K562 (cell line): ENCODE results near the gene SECISBP2. TPM values are rescaled to one million over a fixed set of nuclear protein-coding genes. Genes with fewer than 3 reads are reported as not detected.
"Not testable (repeated sequence)": the region's sequence is repeated elsewhere in the genome, so short reads cannot be mapped to it uniquely, and the experiment has no call there.

ENCODE experiments used
- ATAC-seq: fragments of 200-7000 bp; cut with Tn5 transposase; 3 replicates; pipeline ENCODE4 v1.9.1; 2020; ENCODE audit warnings: moderate library complexity
- BruUV-seq: library from RNA; stranded (reverse); fragments of 400-500 nt; replicated peaks from 2 replicates; lab custom pipeline; 2021; lab: Mats Ljungman, UMichigan
- CTCF ChIA-PET: fragments of 300-600 bp; formaldehyde crosslinking; extraction: SDS; loops from one replicate; lab custom pipeline; 2021; ENCODE audit warnings: low intra/inter-chr PET ratio; lab: Yijun Ruan, JAX
- POLR2A ChIA-PET: fragments of 300-600, 350-650 bp; sonication (Branson Sonifier 250); formaldehyde crosslinking; extraction: SDS; loops from one replicate; lab custom pipeline; 2021; ENCODE audit warnings: antibody characterized with exemption, inconsistent platforms; lab: Yijun Ruan, JAX
- DNase-seq, 4 experiments: peaks; one replicate each; pipeline versions ENCODE4 v3.0.0 to v3.0.0-alpha.2; 2011 to 2018; ENCODE audit warnings: low spot score in 3 of 4, mixed read lengths in 3 of 4; ENCODE audit errors: extremely low read depth in 1 of 4
- FAIRE-seq: peaks from 2 replicates; lab custom pipeline; 2011; peaks lifted over from hg19 to GRCh38; lab: Jason Lieb, UNC
- H2AFZ ChIP-seq: 2 replicates; pipeline ENCODE4 v1.6.0; 2011; ENCODE audit warnings: low read depth, low read length, control low read depth, inconsistent platforms
- H3K27ac ChIP-seq: fragments of 200-600 bp; 3 replicates; pipeline ENCODE4 v1.8.0; 2011; ENCODE audit warnings: low read depth, mild to moderate bottlenecking, control low read depth, inconsistent platforms, low read length, moderate library complexity, mixed read lengths; ENCODE audit errors: extremely low read depth
- H3K27me3 ChIP-seq, 2 experiments: fragments of 300-600 bp in 1 of 2; 2 replicates in 1 of 2; 3 replicates in 1 of 2; pipeline versions ENCODE4 v1.6.0 to v1.8.0; 2011; ENCODE audit warnings: inconsistent platforms in 2 of 2, low read length in 2 of 2, mild to moderate bottlenecking in 1 of 2, mixed read lengths in 1 of 2, moderate library complexity in 1 of 2; ENCODE audit not compliant: control insufficient read depth in 2 of 2, insufficient read depth in 2 of 2
- H3K36me3 ChIP-seq: fragments of 300-600 bp; 3 replicates; pipeline ENCODE4 v1.8.0; 2011; ENCODE audit warnings: mild to moderate bottlenecking, low read length, inconsistent platforms; ENCODE audit not compliant: control insufficient read depth, insufficient read depth
- H3K4me1 ChIP-seq, 2 experiments: fragments of 200-600 bp in 1 of 2; replicated peaks in 1 of 2; 2 replicates in 1 of 2; 3 replicates in 1 of 2; pipeline versions ENCODE4 v1.5.1 to v1.8.0; 2011; ENCODE audit warnings: inconsistent platforms in 2 of 2, low read length in 2 of 2, mild to moderate bottlenecking in 1 of 2, mixed read lengths in 1 of 2, moderate library complexity in 1 of 2; ENCODE audit not compliant: control insufficient read depth in 2 of 2, insufficient read depth in 2 of 2
- H3K4me2 ChIP-seq: 2 replicates; pipeline ENCODE4 v1.6.1; 2011; ENCODE audit warnings: low read length, control low read depth, inconsistent platforms, mixed read lengths; ENCODE audit not compliant: insufficient read depth
- H3K4me3 ChIP-seq: fragments of 200-600 bp; sonication (generic), shearing (Covaris generic); 2 replicates; pipeline ENCODE4 v1.5.1; 2016; ENCODE audit warnings: control low read depth, inconsistent platforms
- H3K79me2 ChIP-seq: fragments of 200-600 bp; 3 replicates; pipeline ENCODE4 v1.8.0; 2011; ENCODE audit warnings: low read length, inconsistent platforms; ENCODE audit not compliant: control insufficient read depth, insufficient read depth
- H3K9ac ChIP-seq, 2 experiments: 2 replicates each; pipeline versions ENCODE4 v1.6.0 to v1.6.1; 2011; ENCODE audit warnings: low read depth in 2 of 2, low read length in 2 of 2, control low read depth in 1 of 2, inconsistent platforms in 1 of 2, mild to moderate bottlenecking in 1 of 2, mixed read lengths in 1 of 2; ENCODE audit not compliant: insufficient read depth in 1 of 2
- H3K9me1 ChIP-seq: one replicate; pipeline ENCODE4 v1.6.0; 2011; ENCODE audit warnings: inconsistent platforms, mild to moderate bottlenecking, low read length, moderate library complexity; ENCODE audit not compliant: control insufficient read depth, insufficient read depth
- H3K9me3 ChIP-seq: replicated peaks from 2 replicates; pipeline ENCODE4 v1.5.1; 2011; ENCODE audit warnings: low read depth, low read length, inconsistent platforms; ENCODE audit not compliant: control insufficient read depth, insufficient read depth
- H4K20me1 ChIP-seq: replicated peaks from 2 replicates; pipeline ENCODE4 v1.6.1; 2011; ENCODE audit warnings: low read length, inconsistent platforms, mixed read lengths; ENCODE audit not compliant: control insufficient read depth, insufficient read depth
- CC2D1A ChIP-seq: fragments of 450-650 bp; IDR thresholded peaks from 2 replicates; pipeline ENCODE4 v1.6.1; 2017; ENCODE audit warnings: mild to moderate bottlenecking
- HNRNPK ChIP-seq: fragments of 200-400 bp; formaldehyde crosslinking; IDR thresholded peaks from one replicate; pipeline ENCODE4 v1.6.1; 2018; ENCODE audit warnings: mild to moderate bottlenecking, low read depth, low read length; ENCODE audit not compliant: poor library complexity, severe bottlenecking
- MYC ChIP-seq, 2 experiments: fragments of 250-450 bp in 1 of 2; sonication (Bioruptor Pico) in 1 of 2; IDR thresholded peaks; 2 replicates each; pipeline versions ENCODE4 v1.5.1 to v1.6.1; 2012 to 2021; ENCODE audit warnings: low read depth in 2 of 2, borderline replicate concordance in 1 of 2, improper control_type of control experiment in 1 of 2, low read length in 1 of 2, mild to moderate bottlenecking in 1 of 2, moderate library complexity in 1 of 2
- TAF9B ChIP-seq: fragments of 450-650 bp; IDR thresholded peaks from 2 replicates; pipeline ENCODE4 v1.6.1; 2018; ENCODE audit warnings: mild to moderate bottlenecking; ENCODE audit not compliant: partially characterized antibody
- WGBS: fragments of 100-300 bp; shearing (Covaris generic); methylation state at CpG from one replicate; pipeline ENCODE4 v1.1.6; 2016; ENCODE audit warnings: low coverage, mixed read lengths; ENCODE audit not compliant: insufficient coverage; ENCODE audit errors: missing lambda C conversion rate; 5-methylcytosine and 5-hydroxymethylcytosine counted together
- in situ Hi-C: fragments of 300-500 bp; cut with MboI; formaldehyde crosslinking; loops from 4 replicates; pipeline ENCODE4 v1.15.0; 2018; ENCODE audit warnings: inconsistent platforms, mixed read lengths
- intact Hi-C: fragments of 100-400 bp; cut with micrococcal nuclease; formaldehyde crosslinking; loops from 2 replicates; pipeline ENCODE4 v1.14.2; 2022
- polyA plus RNA-seq, 8 experiments: library from polyadenylated mRNA; depleted of rRNA in 4 of 8; stranded (reverse) in 5 of 8; unstranded in 3 of 8; fragments of >200 nt; fragmentation: Nextera tagmentation in 2 of 8; fragmentation: Illumina TruSeq in 1 of 8; extraction: Ambion mirVana in 2 of 8; extraction: Trizol in 1 of 8; gene quantifications; 2 replicates each; pipeline versions ENCODE4 v1.2.1 to v1.2.3, GENCODE V29; 2011 to 2014; ENCODE audit warnings: inconsistent platforms in 1 of 8, missing spikeins in 1 of 8
- total RNA-seq, 7 experiments: library from RNA; depleted of rRNA in 6 of 7; stranded (reverse); fragments of >200 nt in 6 of 7; fragmentation: Illumina TruSeq in 2 of 7; extraction: Trizol in 2 of 7; gene quantifications; 2 replicates each; pipeline versions ENCODE4 v1.2.1 to v1.2.3, GENCODE V29; 2011 to 2021; ENCODE audit warnings: low replicate concordance in 1 of 7
- TF ChIP-seq, protein P1 (sequence below): fragments of 450-650 bp; IDR thresholded peaks from 2 replicates; pipeline ENCODE4 v1.6.1; 2017; ENCODE audit warnings: antibody characterized with exemption, mild to moderate bottlenecking
- TF ChIP-seq, protein P2 (sequence below): fragments of 250-450 bp; sonication (Bioruptor Pico); IDR thresholded peaks from 2 replicates; pipeline ENCODE4 v1.8.0; 2021; ENCODE audit warnings: moderate library complexity, mild to moderate bottlenecking, inconsistent platforms
- TF ChIP-seq, protein P3 (sequence below): fragments of 450-650 bp; conservative IDR thresholded peaks from 2 replicates; pipeline ENCODE4 v1.6.1; 2016; ENCODE audit warnings: missing genetic modification characterization, low read depth, mild to moderate bottlenecking, control low read depth, missing compliant biosample characterization

Gene SECISBP2
- total and polyA plus RNA-seq, 9 of the 15 experiments (the other 6 are each of a cell fraction or from before 2014, with no cell fraction given) = 3.2 to 41.6 (median 26.1) TPM

GRCh38 chr9:89274838-89275237 is 43.5 kb upstream of the SECISBP2 start (continued):
- TF ChIP-seq, protein P1, sequence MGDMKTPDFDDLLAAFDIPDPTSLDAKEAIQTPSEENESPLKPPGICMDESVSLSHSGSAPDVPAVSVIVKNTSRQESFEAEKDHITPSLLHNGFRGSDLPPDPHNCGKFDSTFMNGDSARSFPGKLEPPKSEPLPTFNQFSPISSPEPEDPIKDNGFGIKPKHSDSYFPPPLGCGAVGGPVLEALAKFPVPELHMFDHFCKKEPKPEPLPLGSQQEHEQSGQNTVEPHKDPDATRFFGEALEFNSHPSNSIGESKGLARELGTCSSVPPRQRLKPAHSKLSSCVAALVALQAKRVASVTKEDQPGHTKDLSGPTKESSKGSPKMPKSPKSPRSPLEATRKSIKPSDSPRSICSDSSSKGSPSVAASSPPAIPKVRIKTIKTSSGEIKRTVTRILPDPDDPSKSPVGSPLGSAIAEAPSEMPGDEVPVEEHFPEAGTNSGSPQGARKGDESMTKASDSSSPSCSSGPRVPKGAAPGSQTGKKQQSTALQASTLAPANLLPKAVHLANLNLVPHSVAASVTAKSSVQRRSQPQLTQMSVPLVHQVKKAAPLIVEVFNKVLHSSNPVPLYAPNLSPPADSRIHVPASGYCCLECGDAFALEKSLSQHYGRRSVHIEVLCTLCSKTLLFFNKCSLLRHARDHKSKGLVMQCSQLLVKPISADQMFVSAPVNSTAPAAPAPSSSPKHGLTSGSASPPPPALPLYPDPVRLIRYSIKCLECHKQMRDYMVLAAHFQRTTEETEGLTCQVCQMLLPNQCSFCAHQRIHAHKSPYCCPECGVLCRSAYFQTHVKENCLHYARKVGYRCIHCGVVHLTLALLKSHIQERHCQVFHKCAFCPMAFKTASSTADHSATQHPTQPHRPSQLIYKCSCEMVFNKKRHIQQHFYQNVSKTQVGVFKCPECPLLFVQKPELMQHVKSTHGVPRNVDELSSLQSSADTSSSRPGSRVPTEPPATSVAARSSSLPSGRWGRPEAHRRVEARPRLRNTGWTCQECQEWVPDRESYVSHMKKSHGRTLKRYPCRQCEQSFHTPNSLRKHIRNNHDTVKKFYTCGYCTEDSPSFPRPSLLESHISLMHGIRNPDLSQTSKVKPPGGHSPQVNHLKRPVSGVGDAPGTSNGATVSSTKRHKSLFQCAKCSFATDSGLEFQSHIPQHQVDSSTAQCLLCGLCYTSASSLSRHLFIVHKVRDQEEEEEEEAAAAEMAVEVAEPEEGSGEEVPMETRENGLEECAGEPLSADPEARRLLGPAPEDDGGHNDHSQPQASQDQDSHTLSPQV = no peak
- TF ChIP-seq HNRNPK (no peak), MYC (IDR thresholded peaks at IDR 0.05; ENCODE audit: low read depth, low read length) (no peak), MYC (CRISPR knock-in tag; IDR thresholded peaks at IDR 0.05; ENCODE audit: borderline replicate concordance, low read depth) (no peak), CC2D1A (no peak), TAF9B (no peak)
- TF ChIP-seq, protein P2, sequence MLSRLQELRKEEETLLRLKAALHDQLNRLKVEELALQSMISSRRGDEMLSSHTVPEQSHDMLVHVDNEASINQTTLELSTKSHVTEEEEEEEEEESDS (CRISPR knock-in tag) = no peak
- TF ChIP-seq, protein P3, sequence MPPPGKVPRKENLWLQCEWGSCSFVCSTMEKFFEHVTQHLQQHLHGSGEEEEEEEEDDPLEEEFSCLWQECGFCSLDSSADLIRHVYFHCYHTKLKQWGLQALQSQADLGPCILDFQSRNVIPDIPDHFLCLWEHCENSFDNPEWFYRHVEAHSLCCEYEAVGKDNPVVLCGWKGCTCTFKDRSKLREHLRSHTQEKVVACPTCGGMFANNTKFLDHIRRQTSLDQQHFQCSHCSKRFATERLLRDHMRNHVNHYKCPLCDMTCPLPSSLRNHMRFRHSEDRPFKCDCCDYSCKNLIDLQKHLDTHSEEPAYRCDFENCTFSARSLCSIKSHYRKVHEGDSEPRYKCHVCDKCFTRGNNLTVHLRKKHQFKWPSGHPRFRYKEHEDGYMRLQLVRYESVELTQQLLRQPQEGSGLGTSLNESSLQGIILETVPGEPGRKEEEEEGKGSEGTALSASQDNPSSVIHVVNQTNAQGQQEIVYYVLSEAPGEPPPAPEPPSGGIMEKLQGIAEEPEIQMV (tag) = no peak

- H3K79me2 ChIP-seq, H3K4me2 ChIP-seq, H3K4me3 ChIP-seq, ATAC-seq, H4K20me1 ChIP-seq, POLR2A ChIA-PET, H3K9me1 ChIP-seq, in situ Hi-C loops, H3K9ac ChIP-seq, intact Hi-C loops, DNase-seq, H3K9me3 ChIP-seq, H3K27ac ChIP-seq, H3K27me3 ChIP-seq, BruUV-seq, H3K4me1 ChIP-seq, CTCF ChIA-PET, H3K36me3 ChIP-seq, FAIRE-seq, H2AFZ ChIP-seq: not testable (repeated sequence)
- WGBS = 5% methylated on average over 2 of the region's 2 CpGs
These were observed 42.3 kb upstream of the SECISBP2 start for GRCh38 chr9:89276040-89276439.
